HG03066 (cell line): Measurements from ENCODE around the gene FAM240A.

Experiments used
- ATAC-seq: cut with Tn5 transposase; IDR thresholded peaks from one replicate; pipeline ENCODE4 v1.9.1; 2021; ENCODE audit warnings: low read depth; ENCODE audit not compliant: unreplicated experiment

The FAM240A gene

GRCh38 chr3:46671541-46672348 lies 59.4 kb downstream of the FAM240A start:
- ATAC-seq, result no peak

DNA sequence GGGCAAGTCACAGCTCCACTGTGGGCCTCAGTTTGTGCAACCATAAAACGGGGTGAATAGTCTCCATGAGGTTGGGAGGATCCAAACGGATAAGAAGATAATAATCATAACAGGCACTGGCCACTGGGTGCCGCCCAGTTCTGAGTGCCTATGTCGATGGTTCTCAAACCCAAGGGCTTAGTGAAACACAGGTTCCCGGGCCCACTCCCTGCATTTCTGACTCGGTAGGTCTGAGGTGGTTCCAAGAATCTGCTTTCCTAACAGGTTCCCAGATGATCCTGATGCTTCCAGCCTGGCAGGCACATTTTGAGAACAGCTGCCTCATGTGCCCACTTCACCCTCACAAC lies 60.0 kb downstream of the FAM240A start:
- no peak for ATAC-seq

- ATAC-seq, result no peak
Measured at GRCh38 chr3:46673151-46674030, 61.1 kb downstream of the FAM240A start.

DNA sequence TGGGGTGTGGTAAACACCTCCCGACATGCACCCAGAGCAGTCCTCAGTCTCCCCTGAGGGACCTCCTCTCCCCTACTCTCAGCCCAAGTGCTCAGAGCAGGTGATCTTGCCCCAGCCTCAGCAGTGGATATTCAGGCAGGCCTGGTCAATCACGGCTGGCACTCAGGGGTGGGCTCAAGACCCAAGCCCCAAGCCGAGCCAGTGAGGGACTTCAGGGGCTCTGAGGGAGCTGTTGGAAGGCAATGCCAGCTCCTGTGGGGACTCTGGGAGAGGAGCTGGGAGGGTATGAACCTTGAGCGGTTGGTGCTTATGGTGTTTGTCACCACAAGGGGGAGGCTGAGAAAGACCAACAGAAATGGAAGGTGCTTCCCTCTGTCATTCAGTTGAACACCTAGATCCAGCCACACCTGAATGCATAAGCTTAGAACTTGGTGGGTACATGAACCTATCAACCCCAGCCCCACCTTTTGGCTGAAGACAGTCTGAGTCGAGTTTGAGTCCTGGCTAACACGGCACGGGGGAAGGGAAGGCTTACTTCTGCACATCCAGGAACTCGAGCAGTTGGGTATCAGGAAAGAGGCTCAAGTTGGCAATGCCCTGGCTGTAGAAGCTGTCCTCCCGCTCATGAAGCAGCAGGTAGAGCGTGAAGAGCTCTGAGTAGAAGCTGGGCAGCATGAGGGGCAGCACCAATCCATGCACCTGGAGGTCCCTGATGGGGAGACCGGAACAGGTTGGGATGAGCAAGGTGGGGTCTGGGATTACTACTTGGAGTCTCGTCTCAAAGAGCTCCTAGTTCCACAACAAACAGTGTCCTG lies 61.9 kb downstream of the FAM240A start:
- ATAC-seq, result no peak

- ATAC-seq, result no peak
Measured at GRCh38 chr3:46675426-46675825, 63.1 kb downstream of the FAM240A start.
